Measurements from ENCODE around the gene TMEM229B. TPM values are rescaled to one million over a fixed set of nuclear protein-coding genes. Genes with fewer than 3 reads are reported as not detected.

The TMEM229B gene
- total and polyA plus RNA-seq, 4 donors: 0.28 to 4.8 (median 2.3) TPM

GRCh38 chr14:67517083-67517482 is 28.6 kb upstream of the TMEM229B start:
- Histone ChIP-seq H3K4me3 (ENCODE audit: low read length in 2 of 2) (no peak overlapping the region), H3K9me3 (ENCODE audit: control insufficient read depth, low read length) (no peaks in the 10 kb centered on the region), H3K27me3 (ENCODE audit: control insufficient read depth in 1 of 2, insufficient read depth in 2 of 2, low read length in 1 of 2) (no peaks in the 10 kb centered on the region), H3K36me3 (ENCODE audit: control insufficient read depth in 1 of 2, insufficient read depth in 2 of 2, low read length in 1 of 2) (no peaks in the 10 kb centered on the region), H3K27ac (ENCODE audit: low read depth in 1 of 2, low read length in 2 of 2) (no peak overlapping the region), H3K4me1 (ENCODE audit: control insufficient read depth in 1 of 2, insufficient read depth in 2 of 2, low read length in 2 of 2) (no peaks in the 10 kb centered on the region)
- DNase-seq (peak in 1 of 2 donors; percentile 46), ATAC-seq (ENCODE audit: low FRiP score) (no peak)
- intact Hi-C loops (cut with DNase I): no loop called here
- WGBS, 2 donors: 6 to 11% methylated on average over 12 of the region's 12 CpGs

DNA sequence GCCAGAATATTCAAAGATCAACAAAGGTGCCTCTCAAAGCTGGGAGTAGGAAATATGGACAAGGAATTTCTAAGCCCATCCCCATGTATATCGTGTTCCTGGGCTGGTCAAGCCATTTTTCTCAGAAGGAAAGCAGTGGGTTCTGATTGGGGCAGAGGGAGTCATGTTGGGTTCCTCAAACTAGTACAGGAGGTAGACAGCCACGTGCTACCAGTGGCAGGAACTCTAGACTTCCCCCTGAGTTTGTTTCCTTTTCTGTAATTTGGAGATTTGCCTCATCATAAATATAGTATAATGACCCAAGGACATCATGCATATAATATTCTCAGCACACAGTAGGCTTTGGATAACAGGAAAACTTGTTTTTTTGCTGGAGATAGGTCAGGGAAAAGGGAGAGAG is 28.2 kb upstream of the TMEM229B start:
- 38 to 55% methylated on average over 2 of the region's 2 CpGs for WGBS, 2 donors
- intact Hi-C loops (cut with DNase I): no loop called here

GRCh38 chr14:67515386-67516079 is 27.0 kb upstream of the TMEM229B start:
- DNase-seq (peak in 1 of 2 donors; percentile 44), ATAC-seq (ENCODE audit: low FRiP score) (peak; percentile 3)
- Histone ChIP-seq H3K27ac (ENCODE audit: low read depth in 1 of 2, low read length in 2 of 2) (no peak overlapping the region), H3K36me3 (ENCODE audit: control insufficient read depth in 1 of 2, insufficient read depth in 2 of 2, low read length in 1 of 2) (no peaks in the 10 kb centered on the region), H3K27me3 (ENCODE audit: control insufficient read depth in 1 of 2, insufficient read depth in 2 of 2, low read length in 1 of 2) (no peaks in the 10 kb centered on the region), H3K4me1 (ENCODE audit: control insufficient read depth in 1 of 2, insufficient read depth in 2 of 2, low read length in 2 of 2) (no peaks in the 10 kb centered on the region), H3K9me3 (ENCODE audit: control insufficient read depth, low read length) (no peaks in the 10 kb centered on the region), H3K4me3 (ENCODE audit: low read length in 2 of 2) (peak overlapping the region; percentile 79 to 80)
- 6 to 9% methylated on average over 29 to 45 of the region's 45 CpGs for WGBS, 2 donors
- intact Hi-C loops (cut with DNase I): no loop called here

More for the DNA sequence above, 28.2 kb upstream of the TMEM229B start:
- Histone ChIP-seq H3K36me3 (ENCODE audit: control insufficient read depth in 1 of 2, insufficient read depth in 2 of 2, low read length in 1 of 2) (no peaks in the 10 kb centered on the region), H3K27me3 (ENCODE audit: control insufficient read depth in 1 of 2, insufficient read depth in 2 of 2, low read length in 1 of 2) (no peaks in the 10 kb centered on the region), H3K4me3 (ENCODE audit: low read length in 2 of 2) (no peak overlapping the region), H3K27ac (ENCODE audit: low read depth in 1 of 2, low read length in 2 of 2) (no peak overlapping the region), H3K9me3 (ENCODE audit: control insufficient read depth, low read length) (no peaks in the 10 kb centered on the region), H3K4me1 (ENCODE audit: control insufficient read depth in 1 of 2, insufficient read depth in 2 of 2, low read length in 2 of 2) (no peaks in the 10 kb centered on the region)
- DNase-seq: no peak
- no peak for ATAC-seq (ENCODE audit: low FRiP score)

- Histone ChIP-seq H3K27ac (ENCODE audit: low read depth in 1 of 2, low read length in 2 of 2) (no peak overlapping the region), H3K27me3 (ENCODE audit: control insufficient read depth in 1 of 2, insufficient read depth in 2 of 2, low read length in 1 of 2) (no peaks in the 10 kb centered on the region), H3K4me3 (ENCODE audit: low read length in 2 of 2) (peak overlapping the region; percentile 79 to 80), H3K36me3 (ENCODE audit: control insufficient read depth in 1 of 2, insufficient read depth in 2 of 2, low read length in 1 of 2) (no peaks in the 10 kb centered on the region), H3K4me1 (ENCODE audit: control insufficient read depth in 1 of 2, insufficient read depth in 2 of 2, low read length in 2 of 2) (no peaks in the 10 kb centered on the region), H3K9me3 (ENCODE audit: control insufficient read depth, low read length) (no peaks in the 10 kb centered on the region)
- intact Hi-C loops (cut with DNase I): no loop called here
- WGBS, 2 donors: 0 to 1% methylated on average over 38 to 75 of the region's 75 CpGs
- ATAC-seq (ENCODE audit: low FRiP score): peak; percentile 62
- peak; percentile 69 to 81 for DNase-seq
Observed at GRCh38 chr14:67514650-67515385, 26.3 kb upstream of the TMEM229B start.

GRCh38 chr14:67514203-67514607 is 25.7 kb upstream of the TMEM229B start:
- DNase-seq (peak in 1 of 2 donors; percentile 47), ATAC-seq (ENCODE audit: low FRiP score) (peak; percentile 33)
- H3K27me3 ChIP-seq (ENCODE audit: control insufficient read depth in 1 of 2, insufficient read depth in 2 of 2, low read length in 1 of 2): no peaks in the 10 kb centered on the region
- H3K36me3 ChIP-seq (ENCODE audit: control insufficient read depth in 1 of 2, insufficient read depth in 2 of 2, low read length in 1 of 2): no peaks in the 10 kb centered on the region
- peak overlapping the region in 1 of 2 donors; percentile 79 for H3K4me3 ChIP-seq (ENCODE audit: low read length in 2 of 2)
- no peaks in the 10 kb centered on the region for H3K4me1 ChIP-seq (ENCODE audit: control insufficient read depth in 1 of 2, insufficient read depth in 2 of 2, low read length in 2 of 2)
- H3K9me3 ChIP-seq (ENCODE audit: control insufficient read depth, low read length): no peaks in the 10 kb centered on the region
- WGBS, 2 donors: 32 to 36% methylated on average over 9 of the region's 9 CpGs
- H3K27ac ChIP-seq (ENCODE audit: low read depth in 1 of 2, low read length in 2 of 2): no peak overlapping the region
- intact Hi-C loops (cut with DNase I): no loop called here

- no peak overlapping the region for H3K27ac ChIP-seq (ENCODE audit: low read depth in 1 of 2, low read length in 2 of 2)
- H3K4me1 ChIP-seq (ENCODE audit: control insufficient read depth in 1 of 2, insufficient read depth in 2 of 2, low read length in 2 of 2): no peaks in the 10 kb centered on the region
- H3K36me3 ChIP-seq (ENCODE audit: control insufficient read depth in 1 of 2, insufficient read depth in 2 of 2, low read length in 1 of 2): no peaks in the 10 kb centered on the region
- no peaks in the 10 kb centered on the region for H3K27me3 ChIP-seq (ENCODE audit: control insufficient read depth in 1 of 2, insufficient read depth in 2 of 2, low read length in 1 of 2)
- intact Hi-C loops (cut with DNase I): no loop called here
- WGBS, 2 donors: 88 to 100% methylated on average over 1 of the region's 1 CpG
- no peak for DNase-seq
- no peaks in the 10 kb centered on the region for H3K9me3 ChIP-seq (ENCODE audit: control insufficient read depth, low read length)
- no peak overlapping the region for H3K4me3 ChIP-seq (ENCODE audit: low read length in 2 of 2)
- peak; percentile 16 for ATAC-seq (ENCODE audit: low FRiP score)
Observed at GRCh38 chr14:67513631-67514108, 25.1 kb upstream of the TMEM229B start.

- Histone ChIP-seq H3K27me3 (ENCODE audit: control insufficient read depth in 1 of 2, insufficient read depth in 2 of 2, low read length in 1 of 2) (no peaks in the 10 kb centered on the region), H3K4me1 (ENCODE audit: control insufficient read depth in 1 of 2, insufficient read depth in 2 of 2, low read length in 2 of 2) (no peaks in the 10 kb centered on the region)
- no peak for ATAC-seq (ENCODE audit: low FRiP score)
Observed at GRCh38 chr14:67512463-67513310, 24.2 kb upstream of the TMEM229B start.

DNA sequence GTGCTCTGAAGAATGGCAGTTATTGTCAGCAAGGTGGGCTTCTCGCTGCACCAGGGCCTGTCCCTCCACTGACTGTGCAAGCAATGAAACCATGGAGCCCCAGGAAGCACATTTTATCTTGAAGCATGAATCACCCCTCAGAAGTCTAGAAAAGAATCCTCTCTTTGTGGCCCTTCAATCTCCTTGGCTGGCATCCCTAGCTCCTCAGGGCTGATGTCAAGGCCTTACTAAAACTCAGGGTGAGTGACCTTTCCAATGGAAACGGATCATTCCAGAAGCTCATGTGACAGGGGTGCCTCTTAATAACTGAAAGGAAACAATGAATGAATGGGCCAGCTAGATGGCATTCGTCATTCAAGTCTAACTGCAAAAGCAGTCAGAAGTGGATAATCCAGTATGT is 22.3 kb upstream of the TMEM229B start:
- intact Hi-C loops (cut with DNase I): no loop called here
- 74 to 81% methylated on average over 3 of the region's 3 CpGs for WGBS, 2 donors
- Histone ChIP-seq H3K27ac (ENCODE audit: low read depth in 1 of 2, low read length in 2 of 2) (no peak overlapping the region), H3K27me3 (ENCODE audit: control insufficient read depth in 1 of 2, insufficient read depth in 2 of 2, low read length in 1 of 2) (no peaks in the 10 kb centered on the region), H3K4me3 (ENCODE audit: low read length in 2 of 2) (no peak overlapping the region), H3K4me1 (ENCODE audit: control insufficient read depth in 1 of 2, insufficient read depth in 2 of 2, low read length in 2 of 2) (no peaks in the 10 kb centered on the region), H3K36me3 (ENCODE audit: control insufficient read depth in 1 of 2, insufficient read depth in 2 of 2, low read length in 1 of 2) (no peaks in the 10 kb centered on the region), H3K9me3 (ENCODE audit: control insufficient read depth, low read length) (no peaks in the 10 kb centered on the region)
- ATAC-seq (ENCODE audit: low FRiP score): no peak
- no peak for DNase-seq

More at GRCh38 chr14:67512463-67513310, 24.2 kb upstream of the TMEM229B start:
- Histone ChIP-seq H3K4me3 (ENCODE audit: low read length in 2 of 2) (no peak overlapping the region), H3K36me3 (ENCODE audit: control insufficient read depth in 1 of 2, insufficient read depth in 2 of 2, low read length in 1 of 2) (no peaks in the 10 kb centered on the region), H3K9me3 (ENCODE audit: control insufficient read depth, low read length) (no peaks in the 10 kb centered on the region), H3K27ac (ENCODE audit: low read depth in 1 of 2, low read length in 2 of 2) (no peak overlapping the region)
- WGBS, 2 donors: 81 to 84% methylated on average over 8 of the region's 8 CpGs
- no peak for DNase-seq
- intact Hi-C loops (cut with DNase I): no loop called here
